ENCODE results near the gene TOMM22.

The TOMM22 gene

DNA sequence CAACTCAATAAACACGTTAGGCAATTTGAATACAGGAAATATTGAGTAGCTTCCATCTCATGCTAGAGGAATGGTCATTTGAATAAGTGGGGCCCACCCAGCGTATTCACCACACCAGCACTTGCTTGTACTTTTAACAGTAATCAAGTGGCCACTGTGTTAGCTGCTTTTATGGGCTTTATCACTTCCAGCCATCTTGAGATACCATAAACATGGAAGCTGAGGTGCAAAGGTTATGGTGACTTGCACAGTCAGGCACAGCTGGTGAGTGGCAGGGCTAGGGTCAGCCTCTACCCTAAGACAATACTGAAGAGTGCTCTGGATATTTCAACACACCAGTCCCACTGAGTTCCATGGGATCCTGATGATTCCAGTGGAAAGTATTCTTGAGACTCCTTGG, 12.3 kb downstream of the TOMM22 start:
- H3K4me3 ChIP-seq (ENCODE audit: low read depth, low read length) = no peak overlapping the region
- DNase-seq (ENCODE audit: low read depth) = no peak

DNA sequence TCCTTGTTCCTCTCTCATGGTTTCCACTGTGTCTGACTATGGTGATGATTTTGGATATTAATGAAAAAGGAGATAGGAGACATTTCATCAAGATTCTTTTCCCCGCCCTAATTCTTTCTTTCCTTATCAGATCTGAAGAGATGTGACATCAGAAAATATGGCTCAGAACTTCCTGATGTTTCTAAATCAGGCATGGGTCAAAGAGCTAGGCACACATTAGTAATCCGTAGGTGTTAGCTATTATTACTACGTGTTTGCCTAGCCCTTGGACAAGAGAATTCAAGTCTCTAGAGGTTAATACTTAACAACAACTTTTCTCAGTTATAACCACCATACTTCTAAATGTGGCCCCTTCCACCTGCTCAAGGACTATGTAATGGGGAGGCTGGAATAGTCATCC, 13.2 kb downstream of the TOMM22 start:
- H3K4me3 ChIP-seq (ENCODE audit: low read depth, low read length) = no peak overlapping the region
- DNase-seq (ENCODE audit: low read depth) = no peak

DNA sequence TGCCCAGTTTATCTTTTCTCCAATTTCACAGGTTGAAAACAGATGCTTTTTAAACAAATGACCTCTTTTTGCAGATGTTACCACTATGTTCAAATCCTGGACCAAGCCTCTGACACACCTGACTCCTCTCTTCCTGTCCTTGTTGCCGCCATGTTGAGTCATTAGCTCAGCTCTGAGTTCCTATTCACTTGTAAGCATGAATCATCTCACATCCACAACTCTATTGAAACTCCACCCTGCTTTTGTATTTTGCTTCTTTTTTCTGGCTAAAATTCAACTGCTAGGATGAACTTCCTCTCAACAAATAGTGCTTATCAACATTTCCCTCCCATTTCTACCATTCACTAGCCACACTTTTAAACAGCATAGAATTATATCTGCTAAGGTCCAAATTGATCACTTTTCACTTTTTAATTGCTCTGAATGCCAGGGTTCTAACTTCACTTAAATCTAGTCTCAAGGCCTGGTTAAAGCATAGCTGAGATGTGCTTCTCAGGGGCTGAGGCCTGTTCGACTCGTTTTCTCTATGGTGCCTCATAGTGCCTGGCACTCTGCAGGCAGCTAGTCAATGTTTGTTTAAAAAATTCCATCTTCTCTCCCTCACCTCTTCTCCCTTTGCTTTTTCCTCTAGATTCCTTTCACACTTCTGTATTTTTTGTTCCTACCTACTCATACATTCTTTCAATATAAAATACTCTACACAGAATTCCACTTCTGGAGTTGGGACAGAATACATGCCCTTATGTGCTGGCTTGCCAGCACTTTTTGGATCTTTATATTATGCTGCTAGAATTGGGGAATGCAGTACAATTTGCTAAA, 15.1 kb downstream of the TOMM22 start:
- no peak overlapping the region for H3K4me3 ChIP-seq (ENCODE audit: low read depth, low read length)
- no peak for DNase-seq (ENCODE audit: low read depth)

- no peak overlapping the region for H3K4me3 ChIP-seq (ENCODE audit: low read depth, low read length)
- no peak for DNase-seq (ENCODE audit: low read depth)
Observed at GRCh38 chr22:38697425-38698089, 15.8 kb downstream of the TOMM22 start.

DNA sequence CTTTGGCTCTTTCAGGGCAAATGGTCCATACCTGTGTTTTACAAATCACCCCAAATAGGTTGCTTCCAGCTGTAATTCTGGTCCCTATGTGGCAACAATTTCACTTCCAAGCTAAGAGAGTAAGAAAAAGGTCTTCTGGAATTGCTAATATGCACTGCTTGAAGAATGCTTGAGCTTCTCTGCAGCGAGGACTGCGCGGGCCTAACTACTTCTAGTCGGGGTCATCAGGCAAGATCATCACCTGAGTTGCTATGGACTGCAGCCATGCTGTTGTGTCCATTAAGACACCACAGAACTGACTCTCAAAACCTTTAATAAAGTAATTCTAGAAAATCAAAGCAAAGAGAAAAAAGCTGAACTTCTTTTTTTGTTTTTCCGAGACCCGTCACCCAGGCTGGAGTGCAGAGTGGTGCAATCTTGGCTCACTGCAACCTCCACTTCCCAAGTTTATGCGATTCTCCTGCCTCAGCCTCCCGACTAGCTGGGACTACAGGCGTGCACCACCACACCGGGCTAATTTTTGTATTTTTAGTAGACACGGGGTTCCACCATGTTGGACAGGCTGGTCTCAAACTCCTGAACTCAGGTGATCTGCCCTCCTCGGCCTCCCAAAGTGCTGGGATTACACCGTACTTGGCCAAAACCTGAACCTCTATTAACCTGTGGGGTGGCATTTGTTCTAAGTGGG, 16.8 kb downstream of the TOMM22 start:
- no peak for DNase-seq (ENCODE audit: low read depth)
- peak overlapping the region; percentile 86 for H3K4me3 ChIP-seq (ENCODE audit: low read depth, low read length)

DNA sequence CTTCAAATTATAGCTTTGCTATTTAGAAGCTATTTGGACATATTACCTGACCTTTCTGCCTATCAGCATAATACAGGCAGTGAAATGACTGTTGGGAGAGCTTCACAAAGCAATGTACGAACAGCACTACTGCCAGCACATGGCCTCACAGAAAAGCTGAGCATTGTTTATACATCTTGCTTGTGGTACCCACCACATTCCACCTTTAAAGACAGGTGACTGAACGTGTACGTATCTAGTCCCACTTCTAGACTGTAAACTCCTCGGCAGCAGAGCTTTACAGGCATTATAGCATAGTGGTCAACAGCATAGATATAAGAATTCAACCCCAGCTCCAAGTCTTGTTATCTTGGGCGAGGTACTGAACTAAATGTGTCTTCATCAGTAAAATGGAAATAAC, 17.4 kb downstream of the TOMM22 start:
- peak overlapping the region; percentile 86 for H3K4me3 ChIP-seq (ENCODE audit: low read depth, low read length)

DNA sequence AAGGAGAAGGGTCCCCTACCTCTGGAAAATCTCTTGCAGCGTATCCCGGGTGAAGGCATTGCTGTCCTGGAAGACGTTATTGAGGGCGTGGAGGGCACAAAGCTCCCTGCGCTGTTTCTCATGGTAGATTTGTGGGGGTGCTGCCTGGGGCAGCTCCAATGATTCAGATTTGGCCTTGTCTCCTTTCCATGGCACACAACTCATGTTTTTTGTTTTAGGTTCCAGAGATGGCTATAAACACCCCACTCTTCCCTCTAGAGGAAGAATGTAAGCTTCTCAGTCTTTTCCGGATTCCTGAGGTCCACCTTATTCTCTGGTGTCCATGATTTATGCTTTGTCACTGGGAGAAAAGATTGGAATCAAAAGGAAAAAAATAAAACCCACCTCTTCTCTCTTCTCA, 18.0 kb downstream of the TOMM22 start:
- no peak for DNase-seq (ENCODE audit: low read depth)
- H3K4me3 ChIP-seq (ENCODE audit: low read depth, low read length) = peak overlapping the region; percentile 86

More for the DNA sequence above, 17.4 kb downstream of the TOMM22 start:
- no peak for DNase-seq (ENCODE audit: low read depth)

DNA sequence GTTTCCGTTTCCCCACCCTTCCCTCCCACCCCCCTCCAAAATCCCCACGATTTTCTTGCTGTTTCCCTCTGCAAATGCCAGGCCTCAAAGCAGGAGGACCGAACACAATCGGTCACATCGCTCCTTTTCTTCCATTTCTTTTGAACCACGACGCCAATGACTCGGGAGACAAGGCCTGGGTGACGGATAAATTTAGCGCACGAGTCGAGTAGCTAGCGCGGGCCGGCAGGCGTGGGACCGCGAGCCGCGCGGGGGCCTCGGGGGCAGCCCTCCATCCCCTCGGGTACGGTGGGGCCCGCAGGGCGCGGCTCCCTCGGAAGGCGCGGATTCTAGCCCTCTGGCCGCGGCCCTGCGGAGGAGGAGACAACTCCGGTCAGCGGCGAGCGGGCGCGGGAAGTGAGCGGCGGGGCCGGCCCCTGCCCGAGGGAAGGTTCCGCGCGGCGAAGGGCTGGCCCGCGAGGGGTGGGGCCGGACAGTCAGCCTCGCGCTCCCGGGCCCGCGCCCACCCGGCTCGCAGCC, 18.6 kb downstream of the TOMM22 start:
- peak overlapping the region; percentile 86 for H3K4me3 ChIP-seq (ENCODE audit: low read depth, low read length)
- DNase-seq (ENCODE audit: low read depth) = no peak

GRCh38 chr22:38700789-38701628, 19.3 kb downstream of the TOMM22 start, which contains the start of gene JOSD1:
JOSD1 (minus strand) TSS chr22:38700943; CDS start chr22:38699987, 956 bp downstream.
- DNase-seq (ENCODE audit: low read depth) = peak; percentile 82
- H3K4me3 ChIP-seq (ENCODE audit: low read depth, low read length) = peak within 1 kb of the TSS; percentile 86

DNA sequence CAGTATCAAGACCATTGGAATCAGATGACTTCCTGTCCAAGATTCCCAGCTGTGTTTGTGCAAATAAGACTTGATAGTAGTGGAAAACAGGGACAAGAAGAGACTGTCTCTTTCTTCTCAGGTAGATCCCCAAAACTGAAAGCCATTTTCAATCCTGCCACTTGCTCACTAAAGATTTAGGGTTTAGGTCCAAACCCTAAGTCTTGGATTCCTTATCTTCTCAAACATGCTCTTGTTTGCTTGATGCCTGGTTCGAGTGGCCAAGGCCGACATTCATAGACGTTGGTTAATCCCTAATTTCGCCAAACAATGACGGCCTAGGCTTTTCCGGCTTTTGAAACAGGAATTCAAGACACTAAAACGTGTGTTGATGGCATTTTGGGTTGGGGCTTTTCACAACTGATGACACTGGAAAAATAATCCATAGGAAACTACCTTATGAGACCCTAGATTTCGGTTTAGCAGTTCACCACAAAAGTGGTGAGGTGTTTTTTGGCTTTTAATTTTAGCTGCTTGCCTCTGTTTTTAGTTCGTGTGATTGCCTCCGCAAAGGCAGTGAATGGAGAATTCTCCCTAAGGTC, 23.0 kb downstream of the TOMM22 start:
- peak overlapping the region; percentile 39 for H3K4me3 ChIP-seq (ENCODE audit: low read depth, low read length)
- DNase-seq (ENCODE audit: low read depth) = no peak

DNA sequence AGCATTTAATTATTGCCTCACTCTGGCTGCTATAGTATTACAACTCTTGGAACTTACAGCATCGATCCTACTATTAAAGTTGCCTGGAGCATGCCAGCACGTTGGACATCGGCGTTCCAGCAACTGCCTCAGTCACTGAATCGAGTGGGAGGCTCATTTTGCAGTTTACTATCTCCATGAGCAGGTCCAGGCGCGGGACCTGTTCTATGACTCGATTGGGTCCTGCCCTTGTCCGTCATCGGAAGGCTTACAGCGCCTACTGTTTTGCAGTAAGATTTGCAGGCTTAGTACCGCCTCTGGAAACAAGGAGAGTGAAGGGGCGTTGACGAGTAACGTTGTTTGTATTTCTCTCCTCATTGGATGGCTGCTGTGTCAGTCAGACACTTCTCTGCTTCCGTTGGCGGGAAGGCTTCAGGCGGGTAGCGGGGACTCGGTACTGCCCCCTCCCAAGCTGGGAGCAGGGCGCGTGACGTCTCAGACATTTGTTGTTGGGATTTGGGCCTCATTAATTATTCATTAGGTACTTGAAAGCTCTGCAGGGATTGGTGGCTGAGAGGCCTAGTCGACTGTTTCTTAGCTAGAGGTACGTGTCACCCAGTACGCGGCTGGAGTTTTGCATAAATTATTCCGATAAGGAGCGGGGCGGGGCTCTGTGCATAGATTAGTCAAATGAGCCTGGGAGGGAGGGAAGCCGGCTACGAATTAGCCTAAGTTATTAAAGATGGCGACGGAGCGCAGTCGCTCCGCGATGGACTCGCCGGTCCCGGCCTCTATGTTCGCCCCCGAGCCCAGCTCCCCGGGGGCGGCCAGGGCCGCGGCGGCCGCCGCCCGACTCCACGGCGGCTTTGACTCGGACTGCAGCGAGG, 23.7 kb downstream of the TOMM22 start, which contains the start of gene GTPBP1:
Gene GTPBP1, plus strand, starts transcription at position 710 of the 866 bp plus-strand sequence. Its CDS starts 12 bp downstream, at position 722.
- H3K4me3 ChIP-seq (ENCODE audit: low read depth, low read length) = peak within 1 kb of the TSS; percentile 93
- peak; percentile 100 for DNase-seq (ENCODE audit: low read depth)

DNA sequence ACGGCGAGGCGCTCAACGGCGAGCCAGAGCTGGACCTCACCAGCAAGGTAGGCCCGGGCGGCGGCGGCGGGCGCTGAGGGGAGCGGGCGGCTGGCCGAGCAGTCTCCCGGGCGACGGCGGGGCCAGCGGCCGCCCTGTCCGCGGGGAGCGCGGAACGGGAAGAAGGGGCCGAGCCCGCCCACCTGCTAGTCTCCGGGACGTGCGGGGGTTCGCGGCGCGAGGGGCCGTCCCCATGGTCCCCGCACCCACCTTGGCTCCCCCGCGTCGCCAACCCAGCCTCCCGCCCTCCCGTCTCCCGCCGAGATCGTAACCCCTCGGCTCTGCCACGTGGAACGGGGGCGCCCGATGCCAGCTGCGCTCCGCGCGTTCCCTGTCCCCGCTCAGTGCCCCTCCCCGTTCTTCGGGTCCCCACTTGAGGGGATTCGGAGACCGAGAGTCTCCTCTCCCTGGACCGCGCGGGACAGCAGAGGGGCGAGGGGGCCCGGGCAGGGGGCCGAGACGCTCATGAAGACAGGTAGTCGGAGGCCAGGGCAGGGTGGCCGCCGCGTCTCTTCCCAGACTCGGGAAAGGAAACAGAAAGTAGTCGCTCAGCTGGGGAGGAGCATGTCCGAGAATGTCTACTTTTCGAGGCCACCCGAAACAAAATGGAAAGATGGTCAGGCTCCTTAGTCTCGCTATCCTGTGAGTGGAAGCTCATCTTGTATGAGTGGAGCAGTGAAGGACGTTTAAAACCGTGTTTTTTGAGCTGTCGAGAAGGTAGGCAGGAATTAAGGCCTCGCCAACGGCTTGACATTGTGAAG, 24.5 kb downstream of the TOMM22 start:
- DNase-seq (ENCODE audit: low read depth) = no peak
- H3K4me3 ChIP-seq (ENCODE audit: low read depth, low read length) = peak overlapping the region; percentile 93

DNA sequence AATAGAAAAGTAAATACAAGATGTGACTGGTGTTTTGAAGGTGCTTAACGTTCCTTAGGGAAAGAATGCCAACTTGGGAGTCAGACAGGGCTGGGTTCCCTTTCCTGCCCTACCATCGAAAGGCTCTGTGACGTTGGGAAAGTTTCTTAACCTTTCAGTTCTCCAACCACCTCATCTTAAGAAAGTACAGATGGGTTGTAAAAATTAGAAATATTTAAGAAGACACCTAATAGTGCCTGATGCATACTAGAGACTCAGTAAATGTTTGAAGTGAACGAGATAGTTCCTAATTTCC, 25.1 kb downstream of the TOMM22 start:
- DNase-seq (ENCODE audit: low read depth) = no peak
- H3K4me3 ChIP-seq (ENCODE audit: low read depth, low read length) = peak overlapping the region; percentile 93

GRCh38 chr22:38707346-38707745, 25.6 kb downstream of the TOMM22 start:
- DNase-seq (ENCODE audit: low read depth) = no peak
- H3K4me3 ChIP-seq (ENCODE audit: low read depth, low read length) = peak overlapping the region; percentile 93

DNA sequence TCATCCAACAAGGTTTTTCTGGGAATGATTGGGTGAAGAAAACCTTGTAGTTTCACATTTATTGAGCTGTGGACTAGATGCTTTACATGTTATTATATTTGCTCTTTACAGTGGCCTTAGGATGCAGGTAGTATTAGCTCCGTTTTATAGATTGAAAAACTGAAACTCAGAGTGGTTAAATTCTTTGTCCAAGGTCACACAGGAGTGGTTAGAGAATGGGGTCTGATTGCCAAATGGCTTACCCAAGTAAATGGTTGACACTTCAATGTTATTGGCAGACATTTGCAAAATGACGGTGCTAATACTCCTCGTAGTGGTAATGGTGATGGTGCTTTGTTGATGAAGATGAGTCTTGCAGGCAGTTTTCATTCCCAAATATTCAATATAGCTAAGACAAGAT, 26.2 kb downstream of the TOMM22 start:
- no peak overlapping the region for H3K4me3 ChIP-seq (ENCODE audit: low read depth, low read length)
- no peak for DNase-seq (ENCODE audit: low read depth)

- no peak overlapping the region for H3K4me3 ChIP-seq (ENCODE audit: low read depth, low read length)
- DNase-seq (ENCODE audit: low read depth) = no peak
Observed at GRCh38 chr22:38709306-38709705, 27.5 kb downstream of the TOMM22 start.

GRCh38 chr22:38710351-38710750, 28.6 kb downstream of the TOMM22 start:
- H3K4me3 ChIP-seq (ENCODE audit: low read depth, low read length) = no peak overlapping the region
- no peak for DNase-seq (ENCODE audit: low read depth)

Measured in skeletal muscle cell (primary cell).